NT2/D1 (cell line): ENCODE measurements around the gene ACER1.

Source experiments
- YY1 ChIP-seq: IDR thresholded peaks from 2 replicates; pipeline ENCODE4 v1.6.1; 2011; ENCODE audit not compliant: insufficient read length, insufficient read depth
- ZNF274 ChIP-seq: IDR thresholded peaks from 2 replicates; pipeline ENCODE4 v1.6.1; 2011; ENCODE audit warnings: mild to moderate bottlenecking, low read depth, low read length

DNA sequence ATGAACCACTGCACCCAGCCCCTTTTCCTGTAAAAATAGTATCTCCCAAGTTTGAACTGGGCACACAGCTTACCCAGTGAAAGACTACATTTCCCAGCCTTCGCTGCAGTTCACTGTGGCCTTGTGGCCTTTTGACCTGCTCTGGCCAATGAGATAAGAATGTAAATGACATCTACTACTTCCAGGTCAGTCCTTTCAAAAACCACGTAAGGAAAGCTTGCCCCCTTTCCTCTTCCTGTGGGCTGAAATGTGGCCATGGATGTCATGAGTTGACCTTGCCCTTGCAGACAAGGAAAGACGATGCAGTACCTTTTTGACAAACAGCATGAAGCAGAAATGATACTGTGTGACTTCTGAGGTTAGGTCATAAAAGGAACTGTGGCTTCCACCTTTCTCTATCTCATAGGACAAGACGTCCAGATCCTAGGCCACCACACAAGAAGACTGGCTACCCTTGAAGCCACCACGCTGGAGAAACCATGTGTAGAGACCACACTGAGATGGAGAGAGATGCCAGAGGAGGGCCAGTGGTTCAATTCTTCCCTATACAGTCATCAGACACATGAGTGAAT, 19.9 kb downstream of the ACER1 start:
- TF ChIP-seq YY1 (no peak), ZNF274 (no peak)
